ENCODE measurements around the gene ADORA3.

Gene ADORA3

GRCh38 chr1:111505641-111506119 lies 2.2 kb upstream of the ADORA3 start:
- H3K4me3 ChIP-seq (replicated peaks; ENCODE audit: low read depth, low read length): 0 out of 2 replicates have a peak overlapping the region, but pooled peaks have one; percentile 12
- no peaks in the 10 kb centered on the region for H3K27me3 ChIP-seq (replicated peaks; ENCODE audit: control insufficient read depth, insufficient read depth, low read length)
- TF ChIP-seq CTCF (IDR thresholded peaks at IDR 0.05; ENCODE audit: insufficient read depth, low read length, poor library complexity, severe bottlenecking): no peak
- DNase-seq (ENCODE audit: extremely low read depth, insufficient read length): peak; percentile 68
- H3K36me3 ChIP-seq (ENCODE audit: control insufficient read depth, insufficient read depth, low read length): no peaks in the 10 kb centered on the region

GRCh38 chr1:111504097-111504496 lies 664 bp upstream of the ADORA3 start:
- Histone ChIP-seq H3K4me3 (replicated peaks; ENCODE audit: low read depth, low read length) (no peak overlapping the region), H3K27me3 (replicated peaks; ENCODE audit: control insufficient read depth, insufficient read depth, low read length) (no peaks in the 10 kb centered on the region), H3K36me3 (ENCODE audit: control insufficient read depth, insufficient read depth, low read length) (no peaks in the 10 kb centered on the region)
- DNase-seq (ENCODE audit: extremely low read depth, insufficient read length): no peak
- TF ChIP-seq CTCF (IDR thresholded peaks at IDR 0.05; ENCODE audit: insufficient read depth, low read length, poor library complexity, severe bottlenecking): no peak

DNA sequence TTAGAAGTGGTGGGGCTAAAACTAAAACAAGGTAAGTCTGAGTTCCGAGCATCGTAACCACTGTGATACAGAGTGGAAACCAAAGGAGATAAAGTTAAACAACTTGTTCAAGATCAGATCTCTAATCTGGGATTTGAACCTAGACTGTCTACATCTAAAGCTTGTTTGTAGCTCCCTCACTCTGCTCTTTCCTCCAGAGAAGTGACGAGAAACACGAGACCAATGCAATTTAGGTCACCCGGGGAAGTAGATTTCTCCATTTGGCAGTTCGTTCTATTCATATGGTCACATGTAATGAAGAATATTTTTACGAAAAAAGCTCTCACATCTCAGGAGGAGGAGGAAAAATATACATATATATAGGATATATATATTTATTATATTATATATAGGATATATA lies 1.8 kb downstream of the ADORA3 start:
- no peak for TF ChIP-seq CTCF (IDR thresholded peaks at IDR 0.05; ENCODE audit: insufficient read depth, low read length, poor library complexity, severe bottlenecking)
- DNase-seq (ENCODE audit: extremely low read depth, insufficient read length): no peak
- Histone ChIP-seq H3K36me3 (ENCODE audit: control insufficient read depth, insufficient read depth, low read length) (no peaks in the 10 kb centered on the region), H3K27me3 (replicated peaks; ENCODE audit: control insufficient read depth, insufficient read depth, low read length) (no peaks in the 10 kb centered on the region), H3K4me3 (replicated peaks; ENCODE audit: low read depth, low read length) (no peak overlapping the region)

DNA sequence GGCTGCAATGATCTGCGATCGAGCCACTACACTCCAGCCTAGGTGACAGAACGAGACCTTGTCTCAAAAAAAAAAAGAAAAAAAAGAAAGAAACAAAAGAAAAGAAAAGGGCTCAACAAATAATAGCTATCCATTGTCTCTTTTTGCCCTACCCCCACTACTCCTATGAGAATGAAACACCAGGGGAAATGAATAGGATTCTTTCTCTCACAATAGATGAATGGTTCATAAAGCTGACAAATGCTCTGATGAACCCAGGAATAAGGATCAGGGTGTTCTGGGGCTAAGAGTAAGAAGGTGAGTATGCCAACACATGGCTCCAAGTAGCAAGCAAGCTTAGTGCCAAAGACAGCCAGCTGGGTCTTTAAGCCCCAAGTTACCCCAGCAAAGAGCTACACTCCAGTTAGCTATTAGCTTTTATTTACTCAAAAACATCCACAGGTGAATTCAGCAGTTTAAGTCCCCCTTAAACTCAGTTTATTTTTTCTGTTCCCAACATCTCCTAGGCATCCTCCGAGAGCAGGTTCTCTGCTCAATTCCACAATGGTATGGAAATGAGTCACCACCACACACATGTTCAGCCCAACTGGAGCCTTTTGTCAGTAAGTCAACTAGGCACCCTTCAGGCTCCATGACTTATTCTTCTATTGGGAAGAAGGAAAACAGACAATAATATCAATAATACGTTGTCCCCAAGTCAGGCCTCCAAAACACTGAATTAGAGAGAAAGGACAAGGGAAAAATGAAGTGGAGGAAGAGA lies 4.2 kb downstream of the ADORA3 start:
- Histone ChIP-seq H3K27me3 (replicated peaks; ENCODE audit: control insufficient read depth, insufficient read depth, low read length) (no peaks in the 10 kb centered on the region), H3K36me3 (ENCODE audit: control insufficient read depth, insufficient read depth, low read length) (no peaks in the 10 kb centered on the region), H3K4me3 (replicated peaks; ENCODE audit: low read depth, low read length) (no peak overlapping the region)
- DNase-seq (ENCODE audit: extremely low read depth, insufficient read length): no peak
- TF ChIP-seq CTCF (IDR thresholded peaks at IDR 0.05; ENCODE audit: insufficient read depth, low read length, poor library complexity, severe bottlenecking): no peak

GRCh38 chr1:111497592-111497991 lies 5.8 kb downstream of the ADORA3 start:
- TF ChIP-seq CTCF (IDR thresholded peaks at IDR 0.05; ENCODE audit: insufficient read depth, low read length, poor library complexity, severe bottlenecking): no peak
- no peak for DNase-seq (ENCODE audit: extremely low read depth, insufficient read length)
- no peaks in the 10 kb centered on the region for H3K27me3 ChIP-seq (replicated peaks; ENCODE audit: control insufficient read depth, insufficient read depth, low read length)
- no peaks in the 10 kb centered on the region for H3K36me3 ChIP-seq (ENCODE audit: control insufficient read depth, insufficient read depth, low read length)
- no peak overlapping the region for H3K4me3 ChIP-seq (replicated peaks; ENCODE audit: low read depth, low read length)

Measured in GM06990 (cell line).